OCI-LY3 (cell line): ENCODE results near the gene MBTD1.

Experiments used
- EZH2phosphoT487 ChIP-seq: fragments of 200-600 bp; shearing (Covaris generic); IDR thresholded peaks from 2 replicates; pipeline ENCODE4 v1.6.1; 2018; ENCODE audit warnings: antibody characterized with exemption, mixed run types, low read depth
- TF ChIP-seq, protein P1 (sequence below): fragments of 200-600, 300-600 bp; sonication (generic); IDR thresholded peaks from 2 replicates; pipeline ENCODE4 v1.5.1; 2014; ENCODE audit warnings: antibody characterized with exemption, low read length, low read depth

DNA sequence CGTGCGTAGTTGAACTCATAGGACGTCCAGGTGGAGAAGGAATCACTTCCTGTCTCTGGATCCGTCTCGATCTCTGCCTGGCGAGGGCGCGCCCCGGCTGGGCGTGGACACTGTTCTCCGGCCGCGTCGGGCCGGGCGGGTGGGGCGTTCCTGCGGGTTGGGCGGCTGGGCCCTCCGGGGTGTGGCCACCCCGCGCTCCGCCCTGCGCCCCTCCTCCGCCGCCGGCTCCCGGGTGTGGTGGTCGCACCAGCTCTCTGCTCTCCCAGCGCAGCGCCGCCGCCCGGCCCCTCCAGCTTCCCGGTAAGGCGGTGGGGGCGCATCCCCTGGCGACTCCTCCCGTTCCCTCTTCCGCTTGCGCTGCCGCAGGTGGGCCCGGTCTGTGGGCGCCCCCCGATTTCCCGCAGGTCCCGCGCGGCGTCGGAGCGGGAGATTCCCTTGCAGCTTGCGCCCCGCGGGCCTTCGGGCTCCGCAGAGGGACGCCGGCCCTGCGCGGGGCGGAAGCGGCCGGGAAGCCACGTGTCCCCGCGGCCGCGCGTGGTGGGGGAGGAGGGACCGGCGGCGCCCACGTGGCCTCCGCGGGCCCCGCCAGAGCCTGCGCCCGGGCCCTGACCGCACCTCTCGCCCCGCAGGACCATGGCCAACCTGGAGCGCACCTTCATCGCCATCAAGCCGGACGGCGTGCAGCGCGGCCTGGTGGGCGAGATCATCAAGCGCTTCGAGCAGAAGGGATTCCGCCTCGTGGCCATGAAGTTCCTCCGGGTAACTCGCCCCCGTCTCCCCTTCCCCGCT lies 93.5 kb downstream of the MBTD1 start, which contains the start of gene NME2:
- TF ChIP-seq EZH2phosphoT487: no peak
- TF ChIP-seq, protein P1, sequence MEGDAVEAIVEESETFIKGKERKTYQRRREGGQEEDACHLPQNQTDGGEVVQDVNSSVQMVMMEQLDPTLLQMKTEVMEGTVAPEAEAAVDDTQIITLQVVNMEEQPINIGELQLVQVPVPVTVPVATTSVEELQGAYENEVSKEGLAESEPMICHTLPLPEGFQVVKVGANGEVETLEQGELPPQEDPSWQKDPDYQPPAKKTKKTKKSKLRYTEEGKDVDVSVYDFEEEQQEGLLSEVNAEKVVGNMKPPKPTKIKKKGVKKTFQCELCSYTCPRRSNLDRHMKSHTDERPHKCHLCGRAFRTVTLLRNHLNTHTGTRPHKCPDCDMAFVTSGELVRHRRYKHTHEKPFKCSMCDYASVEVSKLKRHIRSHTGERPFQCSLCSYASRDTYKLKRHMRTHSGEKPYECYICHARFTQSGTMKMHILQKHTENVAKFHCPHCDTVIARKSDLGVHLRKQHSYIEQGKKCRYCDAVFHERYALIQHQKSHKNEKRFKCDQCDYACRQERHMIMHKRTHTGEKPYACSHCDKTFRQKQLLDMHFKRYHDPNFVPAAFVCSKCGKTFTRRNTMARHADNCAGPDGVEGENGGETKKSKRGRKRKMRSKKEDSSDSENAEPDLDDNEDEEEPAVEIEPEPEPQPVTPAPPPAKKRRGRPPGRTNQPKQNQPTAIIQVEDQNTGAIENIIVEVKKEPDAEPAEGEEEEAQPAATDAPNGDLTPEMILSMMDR: no peak
